Measurements from ENCODE around the gene CYTH1.

The CYTH1 gene

DNA sequence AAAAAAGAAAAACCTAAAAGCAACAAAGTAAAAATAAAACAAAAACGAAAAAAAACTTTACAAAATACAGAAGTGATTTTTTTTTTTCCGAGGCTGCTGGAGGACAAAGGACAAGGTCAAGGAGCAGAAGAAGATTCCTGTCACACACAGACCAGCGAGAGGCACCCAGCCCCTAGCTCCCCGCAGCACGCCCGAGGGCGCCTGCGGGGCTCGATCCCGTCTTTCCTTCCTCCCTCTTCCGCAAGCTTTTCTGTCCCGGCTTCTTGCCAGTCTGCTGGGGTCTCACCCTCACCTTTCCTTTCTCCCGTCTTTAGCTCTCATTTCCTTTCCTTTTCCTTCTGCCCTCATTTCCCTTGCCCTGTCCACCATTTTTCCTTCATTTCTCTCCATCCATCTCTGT, 138.7 kb downstream of the CYTH1 start (continued):
- TF ChIP-seq, protein P1, sequence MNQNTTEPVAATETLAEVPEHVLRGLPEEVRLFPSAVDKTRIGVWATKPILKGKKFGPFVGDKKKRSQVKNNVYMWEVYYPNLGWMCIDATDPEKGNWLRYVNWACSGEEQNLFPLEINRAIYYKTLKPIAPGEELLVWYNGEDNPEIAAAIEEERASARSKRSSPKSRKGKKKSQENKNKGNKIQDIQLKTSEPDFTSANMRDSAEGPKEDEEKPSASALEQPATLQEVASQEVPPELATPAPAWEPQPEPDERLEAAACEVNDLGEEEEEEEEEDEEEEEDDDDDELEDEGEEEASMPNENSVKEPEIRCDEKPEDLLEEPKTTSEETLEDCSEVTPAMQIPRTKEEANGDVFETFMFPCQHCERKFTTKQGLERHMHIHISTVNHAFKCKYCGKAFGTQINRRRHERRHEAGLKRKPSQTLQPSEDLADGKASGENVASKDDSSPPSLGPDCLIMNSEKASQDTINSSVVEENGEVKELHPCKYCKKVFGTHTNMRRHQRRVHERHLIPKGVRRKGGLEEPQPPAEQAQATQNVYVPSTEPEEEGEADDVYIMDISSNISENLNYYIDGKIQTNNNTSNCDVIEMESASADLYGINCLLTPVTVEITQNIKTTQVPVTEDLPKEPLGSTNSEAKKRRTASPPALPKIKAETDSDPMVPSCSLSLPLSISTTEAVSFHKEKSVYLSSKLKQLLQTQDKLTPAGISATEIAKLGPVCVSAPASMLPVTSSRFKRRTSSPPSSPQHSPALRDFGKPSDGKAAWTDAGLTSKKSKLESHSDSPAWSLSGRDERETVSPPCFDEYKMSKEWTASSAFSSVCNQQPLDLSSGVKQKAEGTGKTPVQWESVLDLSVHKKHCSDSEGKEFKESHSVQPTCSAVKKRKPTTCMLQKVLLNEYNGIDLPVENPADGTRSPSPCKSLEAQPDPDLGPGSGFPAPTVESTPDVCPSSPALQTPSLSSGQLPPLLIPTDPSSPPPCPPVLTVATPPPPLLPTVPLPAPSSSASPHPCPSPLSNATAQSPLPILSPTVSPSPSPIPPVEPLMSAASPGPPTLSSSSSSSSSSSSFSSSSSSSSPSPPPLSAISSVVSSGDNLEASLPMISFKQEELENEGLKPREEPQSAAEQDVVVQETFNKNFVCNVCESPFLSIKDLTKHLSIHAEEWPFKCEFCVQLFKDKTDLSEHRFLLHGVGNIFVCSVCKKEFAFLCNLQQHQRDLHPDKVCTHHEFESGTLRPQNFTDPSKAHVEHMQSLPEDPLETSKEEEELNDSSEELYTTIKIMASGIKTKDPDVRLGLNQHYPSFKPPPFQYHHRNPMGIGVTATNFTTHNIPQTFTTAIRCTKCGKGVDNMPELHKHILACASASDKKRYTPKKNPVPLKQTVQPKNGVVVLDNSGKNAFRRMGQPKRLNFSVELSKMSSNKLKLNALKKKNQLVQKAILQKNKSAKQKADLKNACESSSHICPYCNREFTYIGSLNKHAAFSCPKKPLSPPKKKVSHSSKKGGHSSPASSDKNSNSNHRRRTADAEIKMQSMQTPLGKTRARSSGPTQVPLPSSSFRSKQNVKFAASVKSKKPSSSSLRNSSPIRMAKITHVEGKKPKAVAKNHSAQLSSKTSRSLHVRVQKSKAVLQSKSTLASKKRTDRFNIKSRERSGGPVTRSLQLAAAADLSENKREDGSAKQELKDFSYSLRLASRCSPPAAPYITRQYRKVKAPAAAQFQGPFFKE (tag by site-specific recombination; IDR thresholded peaks at IDR 0.05; ENCODE audit: borderline replicate concordance): no peak
- no peak for TF ChIP-seq TCF7L2 (IDR thresholded peaks at IDR 0.05; ENCODE audit: borderline replicate concordance, low read depth, low read length)
- no peak for TF ChIP-seq HOXA7 (CRISPR knock-in tag; IDR thresholded peaks at IDR 0.05; ENCODE audit: borderline replicate concordance)
- no peak for TF ChIP-seq ZNF768 (tag by site-specific recombination; IDR thresholded peaks at IDR 0.05)
- no peak for TF ChIP-seq ZNF473 (tag by site-specific recombination; IDR thresholded peaks at IDR 0.05)

DNA sequence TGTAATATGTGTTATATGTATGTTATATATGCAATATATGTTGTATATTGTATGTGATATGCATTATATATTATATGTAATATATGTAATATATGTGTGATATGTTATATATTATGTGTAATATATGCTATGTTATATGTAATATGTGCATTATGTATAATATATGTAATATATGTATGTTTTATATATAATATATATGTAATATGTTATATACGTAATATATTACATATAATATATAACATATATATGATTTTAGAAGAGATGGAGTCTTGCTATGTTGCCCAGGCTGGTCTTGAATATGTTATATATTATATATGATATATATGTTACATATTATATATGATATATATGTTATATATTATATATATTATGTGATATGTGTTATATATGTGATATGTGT, 139.4 kb downstream of the CYTH1 start:
- POLR2A ChIA-PET: no interaction called here
- Histone ChIP-seq H3K4me3 (ENCODE audit: low read depth, low read length) (no peak overlapping the region), H3K4me1 (ENCODE audit: control insufficient read depth, insufficient read depth, low read length) (no peaks in the 10 kb centered on the region), H3K9me3 (ENCODE audit: control insufficient read depth, insufficient read depth, low read depth, low read length) (no peaks in the 10 kb centered on the region), H3K27ac (ENCODE audit: extremely low read depth, low read depth, low read length) (no peak overlapping the region), H3K36me3 (ENCODE audit: control insufficient read depth in 2 of 2, insufficient read depth in 1 of 2, low read length in 2 of 2) (no peaks in the 10 kb centered on the region)
- TF ChIP-seq ZNF362 (tag by site-specific recombination; IDR thresholded peaks at IDR 0.05) (no peak), ZNF292 (tag by site-specific recombination; IDR thresholded peaks at IDR 0.05; ENCODE audit: borderline replicate concordance, low read depth) (no peak), ZNF792 (tag by site-specific recombination; IDR thresholded peaks at IDR 0.05) (no peak), ZNF426 (tag by site-specific recombination; IDR thresholded peaks at IDR 0.05) (no peak), ZNF521 (tag by site-specific recombination; IDR thresholded peaks at IDR 0.05) (no peak), ZBTB8A (tag by site-specific recombination; IDR thresholded peaks at IDR 0.05) (no peak), ZNF530 (tag by site-specific recombination; IDR thresholded peaks at IDR 0.05; ENCODE audit: low read depth) (no peak), ZNF76 (tag by site-specific recombination; IDR thresholded peaks at IDR 0.05; ENCODE audit: borderline replicate concordance, low read depth) (no peak), ZNF670 (tag by site-specific recombination; IDR thresholded peaks at IDR 0.05; ENCODE audit: low read depth) (no peak), ZNF16 (tag by site-specific recombination; IDR thresholded peaks at IDR 0.05; ENCODE audit: low read depth) (no peak), KLF10 (tag by site-specific recombination; IDR thresholded peaks at IDR 0.05) (no peak), ZNF560 (tag by site-specific recombination; IDR thresholded peaks at IDR 0.05; ENCODE audit: borderline replicate concordance) (no peak), SETDB1 (IDR thresholded peaks at IDR 0.05; ENCODE audit: insufficient read length, low read length) (no peak), ZNF558 (tag by site-specific recombination; IDR thresholded peaks at IDR 0.05) (no peak)
- TF ChIP-seq, protein P2, sequence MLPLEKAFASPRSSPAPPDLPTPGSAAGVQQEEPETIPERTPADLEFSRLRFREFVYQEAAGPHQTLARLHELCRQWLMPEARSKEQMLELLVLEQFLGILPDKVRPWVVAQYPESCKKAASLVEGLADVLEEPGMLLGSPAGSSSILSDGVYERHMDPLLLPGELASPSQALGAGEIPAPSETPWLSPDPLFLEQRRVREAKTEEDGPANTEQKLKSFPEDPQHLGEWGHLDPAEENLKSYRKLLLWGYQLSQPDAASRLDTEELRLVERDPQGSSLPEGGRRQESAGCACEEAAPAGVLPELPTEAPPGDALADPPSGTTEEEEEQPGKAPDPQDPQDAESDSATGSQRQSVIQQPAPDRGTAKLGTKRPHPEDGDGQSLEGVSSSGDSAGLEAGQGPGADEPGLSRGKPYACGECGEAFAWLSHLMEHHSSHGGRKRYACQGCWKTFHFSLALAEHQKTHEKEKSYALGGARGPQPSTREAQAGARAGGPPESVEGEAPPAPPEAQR (tag by site-specific recombination; IDR thresholded peaks at IDR 0.05): no peak
- TF ChIP-seq, protein P3, sequence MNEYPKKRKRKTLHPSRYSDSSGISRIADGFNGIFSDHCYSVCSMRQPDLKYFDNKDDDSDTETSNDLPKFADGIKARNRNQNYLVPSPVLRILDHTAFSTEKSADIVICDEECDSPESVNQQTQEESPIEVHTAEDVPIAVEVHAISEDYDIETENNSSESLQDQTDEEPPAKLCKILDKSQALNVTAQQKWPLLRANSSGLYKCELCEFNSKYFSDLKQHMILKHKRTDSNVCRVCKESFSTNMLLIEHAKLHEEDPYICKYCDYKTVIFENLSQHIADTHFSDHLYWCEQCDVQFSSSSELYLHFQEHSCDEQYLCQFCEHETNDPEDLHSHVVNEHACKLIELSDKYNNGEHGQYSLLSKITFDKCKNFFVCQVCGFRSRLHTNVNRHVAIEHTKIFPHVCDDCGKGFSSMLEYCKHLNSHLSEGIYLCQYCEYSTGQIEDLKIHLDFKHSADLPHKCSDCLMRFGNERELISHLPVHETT (tag by site-specific recombination; IDR thresholded peaks at IDR 0.05): no peak
- TF ChIP-seq, protein P4, sequence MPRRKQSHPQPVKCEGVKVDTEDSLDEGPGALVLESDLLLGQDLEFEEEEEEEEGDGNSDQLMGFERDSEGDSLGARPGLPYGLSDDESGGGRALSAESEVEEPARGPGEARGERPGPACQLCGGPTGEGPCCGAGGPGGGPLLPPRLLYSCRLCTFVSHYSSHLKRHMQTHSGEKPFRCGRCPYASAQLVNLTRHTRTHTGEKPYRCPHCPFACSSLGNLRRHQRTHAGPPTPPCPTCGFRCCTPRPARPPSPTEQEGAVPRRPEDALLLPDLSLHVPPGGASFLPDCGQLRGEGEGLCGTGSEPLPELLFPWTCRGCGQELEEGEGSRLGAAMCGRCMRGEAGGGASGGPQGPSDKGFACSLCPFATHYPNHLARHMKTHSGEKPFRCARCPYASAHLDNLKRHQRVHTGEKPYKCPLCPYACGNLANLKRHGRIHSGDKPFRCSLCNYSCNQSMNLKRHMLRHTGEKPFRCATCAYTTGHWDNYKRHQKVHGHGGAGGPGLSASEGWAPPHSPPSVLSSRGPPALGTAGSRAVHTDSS (tag by site-specific recombination; IDR thresholded peaks at IDR 0.05): no peak
- CTCF ChIA-PET: no interaction called here

Data from HEK293 (cell line).